NCI-H526 treated with DMSO at 0.1 percent for 48 hours (cell line): ENCODE data around the gene FGF6.
A peak's percentile ranks its signal among the peaks of the same experiment; 100 is the strongest.

ENCODE experiments used
- DNase-seq: peaks from one replicate; lab custom pipeline; 2025; lab: John Stamatoyannopoulos, UW

FGF6 gene

GRCh38 chr12:4447151-4447550 is 1.5 kb upstream of the FGF6 start:
- no peak for DNase-seq

- no peak for DNase-seq
These were observed 720 bp upstream of the FGF6 start for GRCh38 chr12:4446335-4446734.

- no peak for DNase-seq
These were observed 1.6 kb downstream of the FGF6 start for GRCh38 chr12:4444031-4444430.

GRCh38 chr12:4443616-4444015 is 2.0 kb downstream of the FGF6 start:
- DNase-seq, result no peak

- no peak for DNase-seq
These were observed 4.0 kb downstream of the FGF6 start for GRCh38 chr12:4441355-4442335.

GRCh38 chr12:4440187-4440941 is 5.3 kb downstream of the FGF6 start:
- DNase-seq, result no peak

- no peak for DNase-seq
These were observed 5.9 kb downstream of the FGF6 start for GRCh38 chr12:4439736-4440135.

GRCh38 chr12:4438834-4439596 is 6.6 kb downstream of the FGF6 start:
- no peak for DNase-seq

- DNase-seq, result no peak
These were observed 10.1 kb downstream of the FGF6 start for GRCh38 chr12:4435537-4435936.

GRCh38 chr12:4434706-4435425 is 10.7 kb downstream of the FGF6 start:
- no peak for DNase-seq

- DNase-seq, result no peak
These were observed 11.3 kb downstream of the FGF6 start for GRCh38 chr12:4434301-4434700.

- no peak for DNase-seq
These were observed 11.9 kb downstream of the FGF6 start for GRCh38 chr12:4433745-4434058.

- DNase-seq, result no peak
These were observed 12.5 kb downstream of the FGF6 start for GRCh38 chr12:4432878-4433744.

GRCh38 chr12:4431866-4432265 is 13.7 kb downstream of the FGF6 start:
- no peak for DNase-seq

- DNase-seq, result no peak
These were observed 14.2 kb downstream of the FGF6 start for GRCh38 chr12:4431436-4431835.

GRCh38 chr12:4424422-4424821 is 21.2 kb downstream of the FGF6 start:
- DNase-seq, result no peak

- DNase-seq, result no peak
These were observed 22.0 kb downstream of the FGF6 start for GRCh38 chr12:4423528-4424195.

GRCh38 chr12:4422985-4423384 is 22.6 kb downstream of the FGF6 start:
- DNase-seq, result no peak

- peak; percentile 3 for DNase-seq
These were observed 24.0 kb downstream of the FGF6 start for GRCh38 chr12:4421590-4422031.

- no peak for DNase-seq
These were observed 25.4 kb downstream of the FGF6 start for GRCh38 chr12:4420138-4420670.
